CD8-positive, alpha-beta memory T cell (primary cell): ENCODE results near the gene NCBP2. TPM values are rescaled to one million over a fixed set of nuclear protein-coding genes. Genes with fewer than 3 reads are reported as not detected.

ENCODE experiments used
- CTCF ChIA-PET: fragments of 350-600 bp; sonication (Branson Sonifier 250); formaldehyde crosslinking; loops from one replicate; lab custom pipeline; 2021; ENCODE audit warnings: antibody characterized with exemption; lab: Charles Lee
- POLR2A ChIA-PET: fragments of 350-600 bp; sonication (Branson Sonifier 250); formaldehyde crosslinking; loops from one replicate; lab custom pipeline; 2021; ENCODE audit warnings: antibody characterized with exemption; lab: Charles Lee
- DNase-seq, 5 donors: peaks; one replicate each; pipeline versions ENCODE4 v3.0.0 to v3.0.0-alpha.2; 2020 to 2022; ENCODE audit warnings: mixed read lengths in 1 of 5
- H3K27ac ChIP-seq: one replicate; pipeline ENCODE4 v1.7.0; 2013; ENCODE audit warnings: low read depth, mild to moderate bottlenecking, low read length, moderate library complexity
- H3K27me3 ChIP-seq: 2 replicates; pipeline ENCODE4 v1.7.0; 2013; ENCODE audit warnings: low read length, mild to moderate bottlenecking; ENCODE audit not compliant: insufficient read depth, poor library complexity, severe bottlenecking
- H3K36me3 ChIP-seq: 2 replicates; pipeline ENCODE4 v1.7.0; 2013; ENCODE audit warnings: mild to moderate bottlenecking, low read length, moderate library complexity; ENCODE audit not compliant: insufficient read depth
- H3K4me1 ChIP-seq: 2 replicates; pipeline ENCODE4 v1.7.0; 2013; ENCODE audit warnings: mild to moderate bottlenecking, low read length, moderate library complexity; ENCODE audit not compliant: insufficient read depth
- H3K4me3 ChIP-seq: 2 replicates; pipeline ENCODE4 v1.7.0; 2013; ENCODE audit warnings: mild to moderate bottlenecking, low read length
- H3K9me3 ChIP-seq: 2 replicates; pipeline ENCODE4 v1.7.0; 2013; ENCODE audit warnings: mild to moderate bottlenecking, low read length
- H3K27ac Mint-ChIP-seq, 8 donors: one replicate each; pipeline ENCODE4 v1.8.0; 2020 to 2021; ENCODE audit warnings: mixed read lengths in 8 of 8, mild to moderate bottlenecking in 6 of 8, inconsistent platforms in 3 of 8, moderate library complexity in 3 of 8
- H3K27me3 Mint-ChIP-seq, 2 donors: one replicate each; pipeline ENCODE4 v1.8.0; 2020 to 2021; ENCODE audit warnings: mixed read lengths in 2 of 2, mild to moderate bottlenecking in 1 of 2, moderate library complexity in 1 of 2
- H3K36me3 Mint-ChIP-seq, 3 donors: one replicate each; pipeline ENCODE4 v1.8.0; 2020 to 2021; ENCODE audit warnings: mixed read lengths in 3 of 3, inconsistent platforms in 1 of 3, mild to moderate bottlenecking in 1 of 3
- H3K4me1 Mint-ChIP-seq, 3 donors: one replicate each; pipeline ENCODE4 v1.8.0; 2020 to 2021; ENCODE audit warnings: mixed read lengths in 3 of 3, inconsistent platforms in 1 of 3, mild to moderate bottlenecking in 1 of 3
- H3K4me3 Mint-ChIP-seq, 7 donors: one replicate each; pipeline ENCODE4 v1.8.0; 2020 to 2021; ENCODE audit warnings: mixed read lengths in 7 of 7, mild to moderate bottlenecking in 6 of 7, moderate library complexity in 4 of 7, inconsistent platforms in 2 of 7
- H3K9me3 Mint-ChIP-seq, 5 donors: one replicate each; pipeline ENCODE4 v1.8.0; 2020 to 2022; ENCODE audit warnings: mixed read lengths in 5 of 5, mild to moderate bottlenecking in 3 of 5, moderate library complexity in 2 of 5, inconsistent platforms in 1 of 5
- polyA plus RNA-seq: library from polyadenylated mRNA; unstranded; fragments of 300-500 nt; fragmentation: Illumina TruSeq; gene quantifications from one replicate; pipeline ENCODE4 v1.2.3, GENCODE V29; 2021
- total RNA-seq, 2 experiments: library from RNA; stranded (reverse); gene quantifications; one replicate each; pipeline ENCODE4 v1.2.3, GENCODE V29; 2021

NCBP2 gene
- total and polyA plus RNA-seq, 3 experiments from 2014 or later = 70.7 to 131 (median 127) TPM

DNA sequence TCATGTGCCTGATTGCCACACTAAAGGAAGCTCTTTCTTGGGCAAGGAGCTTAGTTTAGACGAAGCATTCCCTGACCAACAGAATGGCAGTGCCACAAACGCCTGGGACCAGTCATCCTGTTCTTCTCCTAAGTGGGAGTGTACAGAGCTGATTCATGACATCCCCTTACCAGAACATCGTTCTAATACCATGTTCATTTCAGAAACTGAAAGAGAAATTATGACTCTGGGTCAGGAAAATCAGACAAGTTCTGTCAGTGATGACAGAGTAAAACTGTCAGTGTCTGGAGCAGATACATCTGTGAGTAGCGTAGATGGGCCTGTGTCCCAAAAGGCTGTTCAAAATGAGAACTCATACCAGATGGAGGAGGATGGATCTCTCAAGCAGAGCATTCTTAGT lies 56.2 kb downstream of the NCBP2 start:
- no peak overlapping the region for H3K27ac ChIP-seq
- POLR2A ChIA-PET = no interaction called here
- peaks cover 28 to 60% (median 52%) of the 10 kb centered on the region in 3 donors for H3K4me1 Mint-ChIP-seq
- peaks cover 7% of the 10 kb centered on the region for H3K4me1 ChIP-seq
- H3K9me3 Mint-ChIP-seq = no peaks in the 10 kb centered on the region
- H3K27ac Mint-ChIP-seq = peak overlapping the region in 1 of 8 donors; percentile 51
- H3K27me3 Mint-ChIP-seq = no peaks in the 10 kb centered on the region
- no peak overlapping the region for H3K4me3 ChIP-seq
- no peaks in the 10 kb centered on the region for H3K9me3 ChIP-seq
- H3K36me3 ChIP-seq = peaks cover 22% of the 10 kb centered on the region
- peaks cover 0 to 65% (median 6%) of the 10 kb centered on the region in 3 donors for H3K36me3 Mint-ChIP-seq
- DNase-seq = no peak
- no peak overlapping the region for H3K4me3 Mint-ChIP-seq
- CTCF ChIA-PET = no interaction called here
- H3K27me3 ChIP-seq = no peaks in the 10 kb centered on the region

Other genes with a start within 250 kb of the NCBP2 start
- 1 to 10 TPM; 7.3 to 7.4 TPM for gene CEP19, start 230.3 kb downstream of the NCBP2 start, total RNA-seq
- gene CEP19, start 230.3 kb downstream of the NCBP2 start, polyA plus RNA-seq = 7.4 TPM
- gene PIGX, start 230.2 kb downstream of the NCBP2 start, total RNA-seq = 10 to 100 TPM; 49.0 to 50.5 TPM
- 38.7 TPM for gene PIGX, start 230.2 kb downstream of the NCBP2 start, polyA plus RNA-seq
- gene PAK2, start 202.7 kb downstream of the NCBP2 start, total RNA-seq = 10 to 100 TPM; 81.2 to 85.4 TPM
- 38.0 TPM for gene PAK2, start 202.7 kb downstream of the NCBP2 start, polyA plus RNA-seq
- gene SENP5, start 74.6 kb downstream of the NCBP2 start, total RNA-seq = 10 to 100 TPM; 39.6 to 40.9 TPM
- gene SENP5, start 74.6 kb downstream of the NCBP2 start, polyA plus RNA-seq = 9.6 TPM
- under 1 TPM; 0.31 to 0.49 TPM for gene PIGZ, start 26.3 kb upstream of the NCBP2 start, total RNA-seq
- gene PIGZ, start 26.3 kb upstream of the NCBP2 start, polyA plus RNA-seq = not detected
- 1 to 10 TPM; 2.2 to 3.0 TPM for gene MELTF, start 87.3 kb upstream of the NCBP2 start, total RNA-seq
- 0.36 TPM for gene MELTF, start 87.3 kb upstream of the NCBP2 start, polyA plus RNA-seq